Sciatic nerve (tissue), 2 donors: ENCODE data around the gene GJB5. TPM values are rescaled to one million over a fixed set of nuclear protein-coding genes. Genes with fewer than 3 reads are reported as not detected.
"Not testable (repeated sequence)": the region's sequence is repeated elsewhere in the genome, so short reads cannot be mapped to it uniquely, and the experiment has no call there.

Experiments used
- ATAC-seq: fragments of 200-7000 bp; cut with Tn5 transposase; one replicate; pipeline ENCODE4 v1.9.1; 2020; ENCODE audit warnings: mild to moderate bottlenecking, moderate library complexity
- DNase-seq: peaks from one replicate; pipeline ENCODE4 v3.0.0-alpha.2; 2020; ENCODE audit warnings: low spot score
- intact Hi-C: fragments of 100-400 bp; cut with DNase I; formaldehyde crosslinking; loops from one replicate; pipeline ENCODE4 v1.14.2; 2022
- total RNA-seq: library from RNA; stranded (reverse); fragmentation: NEBNext Ultra II Directional; extraction: Animal tissue kit (Norgen Biotek cat#: 25700); gene quantifications from one replicate; pipeline ENCODE4 v1.2.1, GENCODE V29; 2021
- donor health status: DM: no; HTN: no; CAD: no.
- donor health status: DM: no; HTN: no; CAD: no.

The GJB5 gene
- total RNA-seq, 1 donor from 2014 or later: 0.36 TPM

DNA sequence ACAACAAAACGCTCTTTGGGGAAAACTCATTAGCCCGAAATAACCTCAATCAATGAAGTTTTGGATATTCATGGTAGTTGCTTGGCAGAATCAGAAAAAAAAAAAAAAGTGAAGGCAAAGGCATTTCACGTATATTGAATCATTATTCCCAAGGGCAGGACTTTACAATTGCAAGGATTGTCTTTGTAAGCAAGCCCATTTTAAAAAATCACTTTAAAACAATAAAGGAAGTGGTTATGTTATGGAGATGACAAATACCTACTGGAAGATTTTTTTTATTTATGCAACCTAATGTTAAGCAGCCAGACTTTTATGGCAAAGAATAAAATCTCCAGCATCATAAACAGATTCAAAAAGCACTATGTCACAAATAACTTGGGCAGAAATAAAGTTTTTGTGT is 14.0 kb downstream of the GJB5 start:
- no peak for ATAC-seq
- no peak for DNase-seq
- intact Hi-C loops: no loop called here

DNA sequence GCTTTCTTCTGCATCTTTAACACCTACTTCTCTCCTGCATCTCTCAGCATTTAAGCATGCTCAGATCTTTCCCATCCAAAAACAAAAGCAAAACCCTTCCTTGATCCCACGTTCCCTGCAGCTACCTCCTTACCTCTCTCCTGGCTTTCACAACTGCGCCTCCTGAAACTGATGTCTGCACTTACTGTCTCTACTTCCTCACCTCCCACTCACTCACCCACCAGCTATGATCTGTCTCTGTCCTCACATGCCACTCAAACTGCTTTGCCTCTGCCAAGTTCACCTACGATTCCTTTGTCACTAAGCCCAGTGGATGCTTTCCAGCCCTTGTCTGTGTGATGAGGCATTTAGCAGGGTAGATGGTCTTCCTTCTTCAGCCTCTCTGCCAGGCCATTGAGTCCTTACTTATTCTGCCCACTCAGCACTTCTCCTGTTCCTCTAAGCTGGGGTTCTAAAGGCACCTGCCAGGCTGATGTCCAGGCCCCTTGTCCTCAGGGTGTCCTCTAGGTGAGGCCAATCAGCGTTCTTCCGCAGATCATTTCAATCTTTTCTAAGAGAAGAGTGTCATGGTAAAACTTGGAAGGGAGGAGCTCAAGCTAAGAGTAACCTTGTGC is 16.2 kb downstream of the GJB5 start:
- intact Hi-C loops: no loop called here
- no peak for ATAC-seq
- no peak for DNase-seq

DNA sequence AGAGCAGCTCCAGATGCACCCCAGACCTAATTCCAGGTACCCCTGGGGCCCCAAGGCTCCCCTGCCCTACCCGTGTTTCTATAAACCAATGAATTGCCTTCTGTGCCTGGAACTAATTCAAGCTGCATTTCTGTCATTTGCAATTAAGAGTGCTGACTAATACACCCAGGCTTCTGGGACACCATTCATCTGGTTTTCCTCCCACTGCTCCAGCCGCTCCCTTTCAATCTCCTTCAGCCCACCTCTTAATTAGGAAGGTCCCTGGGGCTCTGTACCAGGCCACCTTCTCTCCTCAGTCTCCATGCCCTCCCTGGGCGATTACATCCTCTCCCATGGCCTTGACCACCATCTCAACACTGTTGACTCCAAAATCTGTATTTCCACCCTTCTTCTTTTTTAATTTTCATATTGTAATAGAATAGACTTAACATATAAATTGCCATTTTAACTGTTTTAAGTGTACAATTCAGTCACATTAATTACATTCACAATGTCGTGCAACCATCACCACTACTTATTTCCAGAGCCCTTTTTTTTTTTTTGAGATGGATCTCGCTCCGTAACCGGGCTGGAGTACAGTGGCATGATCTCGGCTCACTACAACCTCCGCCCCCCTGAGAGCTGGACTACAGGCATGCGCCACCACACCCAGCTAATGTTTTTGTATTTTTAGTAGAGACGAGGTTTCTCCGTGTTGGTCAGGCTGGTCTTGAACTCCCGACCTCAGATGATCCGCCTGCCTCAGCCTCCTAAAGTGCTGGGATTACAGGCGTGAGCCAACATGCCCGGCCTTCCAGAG is 16.9 kb downstream of the GJB5 start:
- ATAC-seq (no peak), DNase-seq (no peak)
- intact Hi-C loops: no loop called here

DNA sequence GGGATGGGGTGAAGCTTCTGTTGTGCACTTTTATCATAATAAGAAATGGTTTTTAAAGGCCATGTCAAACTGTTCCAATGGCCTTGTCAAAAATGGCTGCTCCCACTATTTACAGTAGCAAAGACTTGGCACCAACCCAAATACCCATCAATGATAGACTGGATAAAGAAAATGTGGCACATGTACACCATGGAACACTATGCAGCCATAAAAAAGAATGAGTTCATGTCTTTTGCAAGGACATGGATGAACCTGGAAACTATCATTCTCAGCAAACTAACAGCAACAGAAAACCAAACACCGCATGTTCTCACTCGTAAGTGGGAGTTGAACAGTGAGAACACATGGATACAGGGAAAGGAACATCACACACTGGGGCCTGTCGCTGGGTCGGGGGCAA is 18.3 kb downstream of the GJB5 start:
- DNase-seq, intact Hi-C loops, ATAC-seq: not testable (repeated sequence)

DNA sequence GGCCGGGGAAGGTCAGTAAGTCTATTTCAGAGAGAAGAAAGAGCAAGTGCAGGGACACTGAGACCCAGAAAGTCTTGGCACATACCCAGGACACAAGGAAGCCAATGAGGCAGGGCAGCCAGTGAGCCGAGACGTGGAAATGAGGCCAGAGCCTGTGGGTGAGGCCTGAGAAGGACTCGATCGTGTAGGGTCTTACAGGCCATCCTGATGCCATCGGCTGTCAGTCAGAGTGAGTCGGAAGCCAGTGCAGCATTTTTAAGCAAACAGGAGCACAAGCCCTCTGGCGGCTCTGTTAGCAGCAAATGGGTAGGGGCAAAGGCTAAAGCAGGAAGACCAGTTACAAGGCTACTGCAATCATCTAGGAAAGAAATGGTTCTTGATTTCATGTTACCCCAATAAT is 20.1 kb downstream of the GJB5 start:
- no peak for DNase-seq
- ATAC-seq: no peak
- intact Hi-C loops: no loop called here

DNA sequence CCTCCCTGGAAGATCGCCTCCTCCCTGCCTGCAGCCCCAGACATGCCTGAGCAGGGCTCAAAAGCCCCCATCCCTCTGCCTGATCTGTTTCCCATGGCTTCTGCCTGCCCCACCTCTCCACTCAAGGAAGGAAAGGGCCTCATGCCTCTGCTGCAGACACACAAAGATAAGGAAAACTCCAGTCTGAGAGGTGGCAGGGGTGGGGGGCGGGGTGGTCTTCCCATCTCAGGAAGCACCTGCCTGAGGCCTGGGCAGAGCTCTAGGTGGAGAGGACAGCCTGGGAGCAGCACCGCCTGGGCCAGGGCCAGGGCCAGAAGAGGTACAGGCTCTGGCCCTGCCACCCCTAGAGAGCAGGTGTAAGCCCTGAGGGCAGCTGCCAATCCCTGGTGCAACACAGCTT is 22.1 kb downstream of the GJB5 start:
- no peak for ATAC-seq
- no peak for DNase-seq
- intact Hi-C loops: no loop called here

DNA sequence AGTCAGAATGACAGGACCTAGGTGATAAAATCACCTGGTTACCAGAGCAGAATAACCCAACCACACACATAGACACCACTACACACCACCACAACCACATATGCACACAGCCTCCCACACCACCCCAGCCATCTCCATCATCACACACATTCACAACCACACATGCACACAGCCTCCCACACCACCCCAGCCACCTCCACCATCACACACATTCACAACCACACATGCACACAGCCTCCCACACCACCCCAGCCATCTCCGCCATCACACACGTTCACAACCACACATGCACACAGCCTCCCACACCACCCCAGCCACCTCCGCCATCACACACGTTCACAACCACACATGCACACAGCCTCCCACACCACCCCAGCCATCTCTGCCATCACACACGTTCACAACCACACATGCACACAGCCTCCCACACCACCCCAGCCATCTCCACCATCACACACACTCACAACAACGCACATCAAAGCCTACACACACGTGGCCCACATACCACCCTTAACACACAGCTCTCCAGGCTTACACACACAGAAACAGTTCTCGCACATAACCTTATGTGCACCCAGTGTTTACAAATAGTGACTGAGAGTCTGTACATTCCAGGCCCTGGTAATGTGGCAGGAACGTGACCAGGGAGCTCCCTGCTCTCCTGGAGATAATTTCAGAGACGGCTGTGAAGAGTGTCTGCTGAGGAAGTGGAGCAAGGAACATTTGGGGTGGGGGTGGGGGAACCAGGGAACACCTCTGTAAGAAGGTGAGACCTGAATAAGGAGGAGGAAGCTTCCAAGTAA is 22.9 kb downstream of the GJB5 start:
- intact Hi-C loops: no loop called here
- no peak for ATAC-seq
- no peak for DNase-seq

DNA sequence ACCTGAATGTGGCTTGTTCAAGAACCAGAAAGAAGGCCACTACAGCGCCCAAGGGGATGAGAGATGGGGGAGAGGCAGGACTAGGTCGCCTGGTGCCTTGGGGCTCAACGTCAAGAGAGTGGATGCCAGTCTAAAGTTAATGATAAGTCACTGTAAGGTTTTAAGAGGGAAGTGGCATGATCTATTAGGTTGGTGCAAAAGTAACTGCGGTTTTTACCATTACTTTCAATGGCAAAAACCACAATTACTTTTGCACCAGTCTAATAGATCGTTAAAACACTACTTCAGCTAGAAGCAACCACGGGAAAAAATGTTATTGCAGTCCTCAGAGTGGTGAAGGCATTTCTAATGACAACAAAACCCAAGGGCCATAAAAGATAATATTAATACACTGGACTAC is 23.5 kb downstream of the GJB5 start:
- intact Hi-C loops: no loop called here
- ATAC-seq (no peak), DNase-seq (no peak)

DNA sequence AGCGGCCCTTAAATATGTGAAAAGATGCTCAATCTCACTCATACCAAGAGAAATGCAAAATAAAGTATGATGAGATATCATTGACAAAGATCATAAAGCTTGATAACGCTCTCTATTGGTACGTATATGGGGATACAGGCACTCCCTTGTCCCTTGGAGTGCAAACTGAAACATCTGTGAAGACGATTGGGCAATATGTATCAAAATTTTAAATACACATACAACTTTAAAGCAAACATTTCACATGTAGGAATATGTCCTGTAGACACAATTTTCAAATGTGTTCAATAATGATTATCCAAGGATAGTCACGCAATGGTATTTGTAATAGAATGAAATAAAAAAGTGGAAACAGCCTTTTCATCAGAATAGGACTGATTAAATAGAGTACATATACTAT is 24.2 kb downstream of the GJB5 start:
- DNase-seq: no peak
- no peak for ATAC-seq
- intact Hi-C loops: no loop called here

DNA sequence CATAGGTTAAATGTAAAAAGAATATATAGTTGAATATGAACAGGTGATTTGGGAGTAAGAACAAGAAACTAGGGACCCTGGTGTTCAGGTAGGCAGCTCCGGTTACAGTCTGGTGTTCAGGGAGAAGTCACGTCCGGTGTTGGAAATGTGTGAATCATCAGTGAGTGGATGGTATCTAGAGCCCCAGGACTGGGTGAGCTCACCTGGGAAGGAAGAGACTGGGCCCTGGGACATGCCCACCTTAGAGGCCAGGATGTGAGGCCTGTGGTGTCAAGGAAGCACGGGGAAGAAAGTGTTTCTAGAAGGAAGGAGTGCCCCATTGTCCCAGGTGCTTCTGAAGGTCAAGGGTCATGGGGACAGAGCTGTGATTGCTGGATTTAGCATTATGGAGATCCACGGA is 24.7 kb downstream of the GJB5 start:
- intact Hi-C loops: no loop called here
- no peak for ATAC-seq
- DNase-seq: no peak

DNA sequence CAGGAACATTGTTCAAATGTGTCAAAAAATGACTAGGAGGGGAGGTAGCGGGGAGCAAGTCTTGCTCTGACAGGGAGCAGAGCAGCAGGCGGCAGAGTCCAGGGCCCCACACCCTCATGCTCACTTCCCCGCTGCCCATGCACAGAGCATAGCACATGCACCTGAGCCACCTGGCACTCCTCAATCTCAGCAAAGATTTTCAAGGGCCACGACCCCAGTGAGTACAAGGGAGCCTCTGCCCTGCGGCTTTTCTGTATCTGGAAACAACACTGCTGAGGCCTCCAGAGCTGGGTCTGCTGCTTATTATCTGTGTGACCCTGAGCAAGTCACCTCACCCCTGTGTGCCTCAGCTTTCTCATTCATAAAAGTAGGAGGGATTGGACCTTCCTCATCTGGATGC is 25.1 kb downstream of the GJB5 start:
- DNase-seq: no peak
- intact Hi-C loops: no loop called here
- no peak for ATAC-seq

DNA sequence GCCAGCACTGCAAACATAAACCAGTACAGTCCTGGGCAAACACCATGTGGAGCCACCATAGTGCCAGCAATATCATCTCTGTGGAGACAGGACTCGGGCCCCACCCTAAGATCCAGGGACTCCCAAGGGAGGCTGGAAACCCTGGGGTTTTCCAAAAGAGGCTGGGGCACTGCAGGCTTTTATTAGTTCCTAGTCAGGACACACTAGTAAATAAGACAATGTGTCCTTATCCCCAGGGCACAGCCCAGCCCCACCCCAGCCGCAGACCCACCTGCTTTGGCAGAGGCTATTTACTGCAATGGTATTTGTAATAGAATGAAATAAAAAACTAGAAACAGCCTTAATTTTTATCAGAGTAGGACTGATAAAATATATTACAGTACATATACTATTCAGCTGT is 25.7 kb downstream of the GJB5 start:
- ATAC-seq (no peak), DNase-seq (no peak)

DNA sequence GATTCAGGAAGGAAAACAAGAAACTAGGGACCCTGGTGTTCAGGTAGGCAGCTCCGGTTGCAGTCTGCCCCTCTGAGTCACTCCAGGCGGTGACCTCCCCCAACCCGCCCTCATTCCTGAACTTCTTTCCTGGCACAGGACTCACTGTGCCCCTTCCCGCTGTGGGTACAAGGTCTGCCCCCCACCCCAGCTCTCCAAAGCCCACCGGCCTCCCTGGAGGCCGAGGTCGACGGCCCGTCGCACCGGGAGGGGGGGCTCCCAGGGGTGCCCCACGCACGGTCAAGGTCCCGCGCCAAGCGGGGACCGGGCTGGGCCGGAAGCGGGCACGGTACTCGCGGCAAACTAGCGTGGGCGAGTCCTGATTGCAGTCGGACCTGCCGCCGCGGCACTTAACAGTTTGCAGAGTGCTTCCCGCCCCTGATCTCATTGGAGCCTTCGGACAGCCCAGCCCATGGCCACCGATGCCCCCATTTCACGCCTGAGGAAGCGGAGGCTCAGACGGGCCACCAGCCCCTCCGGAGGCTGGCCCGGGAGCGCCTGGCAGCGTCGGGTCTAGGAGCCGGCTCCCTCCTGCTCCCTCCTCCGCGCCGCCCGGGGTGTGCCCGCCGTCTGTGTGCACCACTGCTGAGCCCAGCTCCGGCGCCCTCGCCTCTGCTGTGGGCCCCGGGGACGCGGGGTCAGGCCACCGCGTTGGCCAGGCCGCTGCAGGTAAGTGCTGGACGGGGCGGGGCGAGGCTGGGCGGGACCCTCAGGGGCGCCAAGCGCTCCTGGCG is 26.4 kb downstream of the GJB5 start, which contains the start of gene GJB3:
GJB3 (plus strand) TSS at position 144 of the 773 bp plus-strand sequence. CDS start 3,549 bp downstream, outside the sequence.
- ATAC-seq (no peak), DNase-seq (no peak)
- intact Hi-C loops: no loop called here

More for the DNA sequence above, 25.7 kb downstream of the GJB5 start:
- intact Hi-C loops: no loop called here

DNA sequence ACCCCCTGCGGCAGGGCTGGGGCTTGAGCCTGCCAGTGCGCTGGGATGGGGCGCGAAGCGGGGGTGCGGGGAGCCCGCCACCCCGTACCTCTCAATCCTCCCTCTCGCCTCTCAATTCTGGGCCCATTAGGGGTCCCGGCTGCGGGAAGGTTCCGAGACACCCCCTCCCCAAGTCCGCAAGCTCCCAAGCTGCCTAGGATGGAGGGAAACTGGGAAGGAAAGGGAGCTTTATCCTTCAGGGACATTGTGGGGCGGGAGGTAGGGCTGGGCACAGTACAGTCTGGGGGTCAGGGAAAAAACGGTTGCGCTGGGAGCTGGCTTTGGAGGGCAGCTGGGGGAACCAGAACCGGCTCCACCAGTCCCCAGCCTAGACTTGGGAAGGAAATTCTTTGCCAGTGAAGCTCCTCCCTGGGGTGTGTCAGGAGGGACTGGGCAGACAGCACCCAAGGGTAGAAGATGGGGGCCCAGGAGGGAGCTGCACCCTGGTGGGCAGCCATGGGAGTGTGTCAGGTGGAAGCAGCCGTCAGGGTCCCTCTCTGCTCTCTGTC is 27.1 kb downstream of the GJB5 start:
- intact Hi-C loops: no loop called here
- peak; percentile 16 for ATAC-seq
- DNase-seq: no peak

DNA sequence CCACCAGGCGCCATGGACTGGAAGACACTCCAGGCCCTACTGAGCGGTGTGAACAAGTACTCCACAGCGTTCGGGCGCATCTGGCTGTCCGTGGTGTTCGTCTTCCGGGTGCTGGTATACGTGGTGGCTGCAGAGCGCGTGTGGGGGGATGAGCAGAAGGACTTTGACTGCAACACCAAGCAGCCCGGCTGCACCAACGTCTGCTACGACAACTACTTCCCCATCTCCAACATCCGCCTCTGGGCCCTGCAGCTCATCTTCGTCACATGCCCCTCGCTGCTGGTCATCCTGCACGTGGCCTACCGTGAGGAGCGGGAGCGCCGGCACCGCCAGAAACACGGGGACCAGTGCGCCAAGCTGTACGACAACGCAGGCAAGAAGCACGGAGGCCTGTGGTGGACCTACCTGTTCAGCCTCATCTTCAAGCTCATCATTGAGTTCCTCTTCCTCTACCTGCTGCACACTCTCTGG is 29.9 kb downstream of the GJB5 start:
- no peak for DNase-seq
- intact Hi-C loops: loop anchor here (5.0 kb wide), 1 partner anchor 83 kb away; no protein-coding TSS in a partner anchor
- no peak for ATAC-seq

DNA sequence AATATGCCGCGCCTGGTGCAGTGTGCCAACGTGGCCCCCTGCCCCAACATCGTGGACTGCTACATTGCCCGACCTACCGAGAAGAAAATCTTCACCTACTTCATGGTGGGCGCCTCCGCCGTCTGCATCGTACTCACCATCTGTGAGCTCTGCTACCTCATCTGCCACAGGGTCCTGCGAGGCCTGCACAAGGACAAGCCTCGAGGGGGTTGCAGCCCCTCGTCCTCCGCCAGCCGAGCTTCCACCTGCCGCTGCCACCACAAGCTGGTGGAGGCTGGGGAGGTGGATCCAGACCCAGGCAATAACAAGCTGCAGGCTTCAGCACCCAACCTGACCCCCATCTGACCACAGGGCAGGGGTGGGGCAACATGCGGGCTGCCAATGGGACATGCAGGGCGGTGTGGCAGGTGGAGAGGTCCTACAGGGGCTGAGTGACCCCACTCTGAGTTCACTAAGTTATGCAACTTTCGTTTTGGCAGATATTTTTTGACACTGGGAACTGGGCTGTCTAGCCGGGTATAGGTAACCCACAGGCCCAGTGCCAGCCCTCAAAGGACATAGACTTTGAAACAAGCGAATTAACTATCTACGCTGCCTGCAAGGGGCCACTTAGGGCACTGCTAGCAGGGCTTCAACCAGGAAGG is 30.5 kb downstream of the GJB5 start:
- ATAC-seq (no peak), DNase-seq (no peak)
- intact Hi-C loops: loop anchor here (5.0 kb wide), 1 partner anchor 82 kb away; no protein-coding TSS in a partner anchor

DNA sequence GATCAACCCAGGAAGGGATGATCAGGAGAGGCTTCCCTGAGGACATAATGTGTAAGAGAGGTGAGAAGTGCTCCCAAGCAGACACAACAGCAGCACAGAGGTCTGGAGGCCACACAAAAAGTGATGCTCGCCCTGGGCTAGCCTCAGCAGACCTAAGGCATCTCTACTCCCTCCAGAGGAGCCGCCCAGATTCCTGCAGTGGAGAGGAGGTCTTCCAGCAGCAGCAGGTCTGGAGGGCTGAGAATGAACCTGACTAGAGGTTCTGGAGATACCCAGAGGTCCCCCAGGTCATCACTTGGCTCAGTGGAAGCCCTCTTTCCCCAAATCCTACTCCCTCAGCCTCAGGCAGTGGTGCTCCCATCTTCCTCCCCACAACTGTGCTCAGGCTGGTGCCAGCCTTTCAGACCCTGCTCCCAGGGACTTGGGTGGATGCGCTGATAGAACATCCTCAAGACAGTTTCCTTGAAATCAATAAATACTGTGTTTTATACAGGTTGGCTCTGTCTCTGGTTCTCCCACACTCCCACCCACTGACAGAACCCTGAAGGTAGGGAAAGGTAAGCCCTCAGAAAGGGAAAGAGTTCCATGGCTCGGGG is 31.1 kb downstream of the GJB5 start:
- DNase-seq: no peak
- intact Hi-C loops: loop anchor here (5.0 kb wide), 1 partner anchor 81 kb away; no protein-coding TSS in a partner anchor

More for the DNA sequence above, 31.1 kb downstream of the GJB5 start:
- no peak for ATAC-seq
